B cell (primary cell): ENCODE measurements around the gene CD99L2.

Experiments
- CTCF ChIP-seq: fragments of 200-600 bp; IDR thresholded peaks from one replicate; pipeline ENCODE4 v1.8.0; 2022; ENCODE audit warnings: antibody characterized with exemption, mild to moderate bottlenecking
- EZH2 ChIP-seq: IDR thresholded peaks from 2 replicates; pipeline ENCODE4 v1.6.1; 2012; ENCODE audit warnings: borderline replicate concordance, low read depth, mild to moderate bottlenecking, moderate library complexity, low read length; ENCODE audit not compliant: insufficient read depth, poor library complexity, severe bottlenecking

GRCh38 chrX:150729956-150730355 is 168.5 kb downstream of the CD99L2 start:
- TF ChIP-seq CTCF (no peak), EZH2 (no peak)
